ENCODE measurements around the gene ASPSCR1.
"Not testable (repeated sequence)": the region's sequence is repeated elsewhere in the genome, so short reads cannot be mapped to it uniquely, and the experiment has no call there.

ASPSCR1 gene

GRCh38 chr17:81981511-81981910, 4.1 kb downstream of the ASPSCR1 start:
- not testable (repeated sequence) for H3K9ac ChIP-seq (ENCODE audit: low read length in 5 of 5); H3K4me3 ChIP-seq (ENCODE audit: low read depth in 1 of 5, low read length in 5 of 5); H3K27me3 ChIP-seq (ENCODE audit: control insufficient read depth in 5 of 5, insufficient read depth in 4 of 5, low read length in 5 of 5); H3K9me3 ChIP-seq (ENCODE audit: control insufficient read depth in 5 of 5, low read length in 5 of 5); H3K27ac ChIP-seq (ENCODE audit: low read depth, low read length)
- Histone ChIP-seq H3K36me3 (ENCODE audit: control insufficient read depth in 5 of 5, insufficient read depth in 5 of 5, low read length in 5 of 5) (peaks cover 0 to 39% (median 28%) of the 10 kb centered on the region in 5 donors), H3K4me1 (ENCODE audit: control insufficient read depth in 5 of 5, insufficient read depth in 5 of 5, low read length in 5 of 5) (peaks cover 0 to 26% (median 21%) of the 10 kb centered on the region in 5 donors)

- Histone ChIP-seq H3K9me3 (ENCODE audit: control insufficient read depth in 5 of 5, low read length in 5 of 5) (no peaks in the 10 kb centered on the region), H3K27ac (ENCODE audit: low read depth, low read length) (no peak overlapping the region), H3K4me1 (ENCODE audit: control insufficient read depth in 5 of 5, insufficient read depth in 5 of 5, low read length in 5 of 5) (peaks cover 0 to 16% (median 15%) of the 10 kb centered on the region in 5 donors), H3K9ac (ENCODE audit: low read length in 5 of 5) (no peak overlapping the region), H3K4me3 (ENCODE audit: low read depth in 1 of 5, low read length in 5 of 5) (no peak overlapping the region), H3K36me3 (ENCODE audit: control insufficient read depth in 5 of 5, insufficient read depth in 5 of 5, low read length in 5 of 5) (peaks cover 0 to 47% (median 37%) of the 10 kb centered on the region in 5 donors), H3K27me3 (ENCODE audit: control insufficient read depth in 5 of 5, insufficient read depth in 4 of 5, low read length in 5 of 5) (no peaks in the 10 kb centered on the region)
Observed at GRCh38 chr17:81983011-81983638, 5.7 kb downstream of the ASPSCR1 start.

DNA sequence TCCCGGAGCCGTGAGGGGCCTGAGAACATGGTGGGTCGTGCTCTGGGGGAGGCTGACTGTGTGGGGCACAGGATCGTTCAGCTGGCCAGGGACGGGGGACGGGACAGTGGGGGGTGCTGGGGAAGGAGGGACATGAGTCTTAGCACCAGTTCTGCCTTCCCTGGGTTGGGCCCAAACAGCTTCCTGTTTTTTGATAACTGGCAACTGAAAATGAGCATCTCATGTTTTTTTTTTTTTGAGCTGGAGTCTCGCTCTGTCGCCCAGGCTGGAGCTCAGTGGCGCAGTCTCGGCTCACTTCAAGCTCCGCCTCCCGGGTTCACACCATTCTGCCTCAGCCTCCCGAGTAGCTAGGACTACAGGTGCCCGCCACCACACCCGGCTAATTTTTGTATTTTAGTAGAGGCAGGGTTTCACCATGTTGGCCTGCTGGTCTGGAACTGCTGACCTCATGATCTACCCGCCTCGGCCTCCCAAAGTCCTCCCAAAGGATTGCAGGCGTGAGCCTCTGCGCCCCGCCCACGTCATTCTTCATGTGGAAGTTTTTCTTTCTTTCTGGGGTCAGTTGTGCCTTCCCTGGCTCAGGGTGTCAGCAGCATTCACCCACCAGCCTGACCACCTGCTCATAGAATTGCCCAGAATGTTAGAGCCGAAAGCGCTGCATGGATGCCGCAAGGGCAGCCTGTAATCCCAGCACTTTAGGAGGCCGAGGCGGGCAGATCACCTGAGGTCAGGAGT, 6.4 kb downstream of the ASPSCR1 start:
- Histone ChIP-seq H3K36me3 (ENCODE audit: control insufficient read depth in 5 of 5, insufficient read depth in 5 of 5, low read length in 5 of 5) (peaks cover 0 to 51% (median 39%) of the 10 kb centered on the region in 5 donors), H3K4me1 (ENCODE audit: control insufficient read depth in 5 of 5, insufficient read depth in 5 of 5, low read length in 5 of 5) (peaks cover 0 to 10% (median 8%) of the 10 kb centered on the region in 5 donors), H3K4me3 (ENCODE audit: low read depth in 1 of 5, low read length in 5 of 5) (no peak overlapping the region), H3K27me3 (ENCODE audit: control insufficient read depth in 5 of 5, insufficient read depth in 4 of 5, low read length in 5 of 5) (no peaks in the 10 kb centered on the region), H3K27ac (ENCODE audit: low read depth, low read length) (no peak overlapping the region), H3K9me3 (ENCODE audit: control insufficient read depth in 5 of 5, low read length in 5 of 5) (no peaks in the 10 kb centered on the region), H3K9ac (ENCODE audit: low read length in 5 of 5) (no peak overlapping the region)

DNA sequence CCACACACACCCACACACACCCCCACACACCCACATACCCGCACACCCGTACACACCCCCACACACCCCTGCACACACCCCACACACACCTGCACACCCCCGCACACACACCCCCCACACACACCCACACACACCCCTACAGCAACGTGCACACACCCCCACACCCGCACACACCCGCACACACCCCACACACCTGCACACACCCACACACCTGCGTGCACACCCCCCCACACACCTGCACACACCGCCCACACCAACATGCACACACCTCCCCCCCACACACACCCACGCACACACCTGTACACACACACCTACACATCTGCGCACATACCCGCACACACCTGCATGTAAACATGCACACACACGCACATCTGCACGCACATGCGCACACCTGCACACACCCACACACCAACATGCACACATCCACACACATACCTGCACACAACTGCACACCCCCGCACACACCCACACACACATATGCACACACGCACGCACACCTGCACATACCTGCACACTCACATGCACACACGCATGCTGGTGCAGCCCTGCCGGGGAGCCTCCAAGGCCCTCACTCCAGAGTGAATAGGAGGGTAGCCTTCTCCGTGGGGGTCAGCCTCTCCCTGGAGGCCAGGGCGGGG, 7.5 kb downstream of the ASPSCR1 start:
- Histone ChIP-seq H3K27ac (ENCODE audit: low read depth, low read length) (no peak overlapping the region), H3K36me3 (ENCODE audit: control insufficient read depth in 5 of 5, insufficient read depth in 5 of 5, low read length in 5 of 5) (peaks cover 0 to 56% (median 39%) of the 10 kb centered on the region in 5 donors), H3K9me3 (ENCODE audit: control insufficient read depth in 5 of 5, low read length in 5 of 5) (no peaks in the 10 kb centered on the region), H3K27me3 (ENCODE audit: control insufficient read depth in 5 of 5, insufficient read depth in 4 of 5, low read length in 5 of 5) (no peaks in the 10 kb centered on the region), H3K9ac (ENCODE audit: low read length in 5 of 5) (no peak overlapping the region), H3K4me1 (ENCODE audit: control insufficient read depth in 5 of 5, insufficient read depth in 5 of 5, low read length in 5 of 5) (peaks cover 0 to 8% (median 6%) of the 10 kb centered on the region in 5 donors), H3K4me3 (ENCODE audit: low read depth in 1 of 5, low read length in 5 of 5) (no peak overlapping the region)

DNA sequence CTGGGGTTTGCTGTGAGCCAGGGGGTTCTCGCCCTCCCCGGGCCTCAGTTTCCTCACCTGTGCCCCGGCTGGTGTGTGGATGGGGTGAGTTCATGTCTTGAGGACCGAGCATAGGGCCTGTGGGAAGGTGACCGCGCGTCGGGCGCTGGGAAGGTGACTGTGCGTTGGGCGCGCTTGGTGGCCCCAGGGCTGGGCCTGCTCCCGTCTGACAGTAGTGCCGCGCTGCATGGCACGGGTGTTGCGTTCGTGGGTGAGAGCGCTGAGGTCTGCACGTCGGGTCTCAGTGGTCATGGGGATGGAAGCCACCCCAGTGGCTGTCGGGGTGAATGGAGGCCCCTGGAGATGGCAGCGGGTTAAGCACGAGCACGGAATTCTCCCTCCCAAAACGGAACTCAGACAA, 9.2 kb downstream of the ASPSCR1 start:
- no peak overlapping the region for H3K9ac ChIP-seq (ENCODE audit: low read length in 5 of 5)
- no peak overlapping the region for H3K27ac ChIP-seq (ENCODE audit: low read depth, low read length)
- H3K27me3 ChIP-seq (ENCODE audit: control insufficient read depth in 5 of 5, insufficient read depth in 4 of 5, low read length in 5 of 5), result no peaks in the 10 kb centered on the region
- no peak overlapping the region for H3K4me3 ChIP-seq (ENCODE audit: low read depth in 1 of 5, low read length in 5 of 5)
- H3K36me3 ChIP-seq (ENCODE audit: control insufficient read depth in 5 of 5, insufficient read depth in 5 of 5, low read length in 5 of 5), result peaks cover 0 to 58% (median 33%) of the 10 kb centered on the region in 5 donors
- no peaks in the 10 kb centered on the region for H3K9me3 ChIP-seq (ENCODE audit: control insufficient read depth in 5 of 5, low read length in 5 of 5)
- peaks cover 0 to 13% (median 10%) of the 10 kb centered on the region in 5 donors for H3K4me1 ChIP-seq (ENCODE audit: control insufficient read depth in 5 of 5, insufficient read depth in 5 of 5, low read length in 5 of 5)

DNA sequence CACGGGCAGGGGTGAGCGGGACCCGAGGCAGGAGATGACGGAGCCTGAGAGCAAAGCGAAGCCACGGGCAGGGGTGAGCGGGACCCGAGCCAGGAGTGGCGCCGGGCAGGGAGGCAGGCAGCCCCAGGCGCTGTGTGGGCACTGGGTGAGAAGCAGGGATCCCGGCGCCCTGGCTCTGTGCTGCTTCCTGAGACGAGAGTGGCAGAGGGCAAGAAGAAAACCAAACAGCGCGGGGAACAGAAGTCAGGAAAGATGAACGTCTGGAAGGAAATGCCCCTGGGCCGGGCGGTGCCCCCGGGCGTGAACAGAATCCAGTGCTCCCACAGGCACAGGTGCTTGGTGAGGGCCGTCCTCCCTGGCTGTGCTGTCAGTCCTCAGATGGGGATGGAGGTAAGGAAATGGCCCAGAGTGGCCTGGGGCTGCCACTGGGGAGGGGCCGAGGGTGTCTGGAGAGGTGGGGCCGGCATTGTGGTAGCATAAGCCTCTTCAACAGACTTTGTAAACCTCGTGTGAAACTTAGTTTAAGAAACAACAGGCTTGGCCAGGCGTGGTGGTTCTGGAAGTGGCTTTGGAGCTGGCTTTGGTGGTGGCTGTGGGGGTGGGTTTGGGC, 9.8 kb downstream of the ASPSCR1 start:
- peaks cover 0 to 19% (median 17%) of the 10 kb centered on the region in 5 donors for H3K4me1 ChIP-seq (ENCODE audit: control insufficient read depth in 5 of 5, insufficient read depth in 5 of 5, low read length in 5 of 5)
- H3K9me3 ChIP-seq (ENCODE audit: control insufficient read depth in 5 of 5, low read length in 5 of 5), result no peaks in the 10 kb centered on the region
- H3K36me3 ChIP-seq (ENCODE audit: control insufficient read depth in 5 of 5, insufficient read depth in 5 of 5, low read length in 5 of 5), result peaks cover 0 to 56% (median 33%) of the 10 kb centered on the region in 5 donors
- H3K4me3 ChIP-seq (ENCODE audit: low read depth in 1 of 5, low read length in 5 of 5), result no peak overlapping the region
- no peak overlapping the region for H3K9ac ChIP-seq (ENCODE audit: low read length in 5 of 5)
- H3K27ac ChIP-seq (ENCODE audit: low read depth, low read length), result no peak overlapping the region
- H3K27me3 ChIP-seq (ENCODE audit: control insufficient read depth in 5 of 5, insufficient read depth in 4 of 5, low read length in 5 of 5), result no peaks in the 10 kb centered on the region

- peak overlapping the region in 1 of 5 donors; percentile 36 for H3K9ac ChIP-seq (ENCODE audit: low read length in 5 of 5)
Observed at GRCh38 chr17:81990836-81991683, 13.6 kb downstream of the ASPSCR1 start.

GRCh38 chr17:81991684-81992305, 14.4 kb downstream of the ASPSCR1 start:
- H3K9ac ChIP-seq (ENCODE audit: low read length in 5 of 5), result peak overlapping the region in 1 of 5 donors; percentile 36
- H3K4me3 ChIP-seq (ENCODE audit: low read depth in 1 of 5, low read length in 5 of 5), result peak overlapping the region in 1 of 5 donors; percentile 1

More at GRCh38 chr17:81990836-81991683, 13.6 kb downstream of the ASPSCR1 start:
- Histone ChIP-seq H3K9me3 (ENCODE audit: control insufficient read depth in 5 of 5, low read length in 5 of 5) (no peaks in the 10 kb centered on the region), H3K4me1 (ENCODE audit: control insufficient read depth in 5 of 5, insufficient read depth in 5 of 5, low read length in 5 of 5) (peaks cover 0 to 16% (median 12%) of the 10 kb centered on the region in 5 donors), H3K36me3 (ENCODE audit: control insufficient read depth in 5 of 5, insufficient read depth in 5 of 5, low read length in 5 of 5) (peaks cover 0 to 46% (median 27%) of the 10 kb centered on the region in 5 donors), H3K4me3 (ENCODE audit: low read depth in 1 of 5, low read length in 5 of 5) (peak overlapping the region in 1 of 5 donors; percentile 1), H3K27ac (ENCODE audit: low read depth, low read length) (no peak overlapping the region), H3K27me3 (ENCODE audit: control insufficient read depth in 5 of 5, insufficient read depth in 4 of 5, low read length in 5 of 5) (no peaks in the 10 kb centered on the region)

More at GRCh38 chr17:81991684-81992305, 14.4 kb downstream of the ASPSCR1 start:
- no peaks in the 10 kb centered on the region for H3K9me3 ChIP-seq (ENCODE audit: control insufficient read depth in 5 of 5, low read length in 5 of 5)
- peaks cover 0 to 48% (median 25%) of the 10 kb centered on the region in 5 donors for H3K36me3 ChIP-seq (ENCODE audit: control insufficient read depth in 5 of 5, insufficient read depth in 5 of 5, low read length in 5 of 5)
- no peak overlapping the region for H3K27ac ChIP-seq (ENCODE audit: low read depth, low read length)
- H3K4me1 ChIP-seq (ENCODE audit: control insufficient read depth in 5 of 5, insufficient read depth in 5 of 5, low read length in 5 of 5), result peaks cover 0 to 16% (median 12%) of the 10 kb centered on the region in 5 donors
- H3K27me3 ChIP-seq (ENCODE audit: control insufficient read depth in 5 of 5, insufficient read depth in 4 of 5, low read length in 5 of 5), result no peaks in the 10 kb centered on the region
